ENCODE data around the gene MRPL9.
"Not testable (repeated sequence)": the region's sequence is repeated elsewhere in the genome, so short reads cannot be mapped to it uniquely, and the experiment has no call there.

The MRPL9 gene

GRCh38 chr1:151782026-151782425, 18.7 kb upstream of the MRPL9 start:
- H3K27ac ChIP-seq (ENCODE audit: low read depth, low read length); H4K5ac ChIP-seq (ENCODE audit: low read length); H3K4me3 ChIP-seq (ENCODE audit: low read length); H3K18ac ChIP-seq (ENCODE audit: low read length); H3K9ac ChIP-seq (ENCODE audit: low read length); H3K56ac ChIP-seq (ENCODE audit: low read length); H3K4me1 ChIP-seq (ENCODE audit: control insufficient read depth, low read depth, low read length); H3K79me2 ChIP-seq (ENCODE audit: control insufficient read depth, insufficient read depth, low read length); H3K27me3 ChIP-seq (ENCODE audit: insufficient read depth, low read length, poor library complexity); H3K4ac ChIP-seq (ENCODE audit: low read depth, low read length); DNase-seq; H2AK5ac ChIP-seq (ENCODE audit: low read length); H3K4me2 ChIP-seq (ENCODE audit: low read length); H3K23ac ChIP-seq (ENCODE audit: low read length); H4K8ac ChIP-seq (ENCODE audit: low read depth, low read length); H2BK5ac ChIP-seq (ENCODE audit: low read length); H2BK120ac ChIP-seq (ENCODE audit: low read depth, low read length); H2BK15ac ChIP-seq (replicated peaks; ENCODE audit: low read depth); H3K79me1 ChIP-seq (ENCODE audit: low read length); H3K36me3 ChIP-seq (ENCODE audit: control insufficient read depth, insufficient read depth, low read length): not testable (repeated sequence)
- WGBS (ENCODE audit: extremely low coverage, insufficient coverage, low lambda C conversion rate): no CpG with 5 or more reads among the region's 5 CpGs

GRCh38 chr1:151780736-151781135, 17.4 kb upstream of the MRPL9 start:
- not testable (repeated sequence) for H3K4me2 ChIP-seq (ENCODE audit: low read length); H3K27ac ChIP-seq (ENCODE audit: low read depth, low read length); H3K4me3 ChIP-seq (ENCODE audit: low read length); H3K56ac ChIP-seq (ENCODE audit: low read length); H4K8ac ChIP-seq (ENCODE audit: low read depth, low read length); H2AK5ac ChIP-seq (ENCODE audit: low read length); H3K79me1 ChIP-seq (ENCODE audit: low read length); DNase-seq; H3K36me3 ChIP-seq (ENCODE audit: control insufficient read depth, insufficient read depth, low read length); H2BK120ac ChIP-seq (ENCODE audit: low read depth, low read length); H3K79me2 ChIP-seq (ENCODE audit: control insufficient read depth, insufficient read depth, low read length); H3K4me1 ChIP-seq (ENCODE audit: control insufficient read depth, low read depth, low read length); H2BK5ac ChIP-seq (ENCODE audit: low read length); H3K4ac ChIP-seq (ENCODE audit: low read depth, low read length); H4K5ac ChIP-seq (ENCODE audit: low read length); H3K23ac ChIP-seq (ENCODE audit: low read length); H3K27me3 ChIP-seq (ENCODE audit: insufficient read depth, low read length, poor library complexity); H3K18ac ChIP-seq (ENCODE audit: low read length); H3K9ac ChIP-seq (ENCODE audit: low read length); H2BK15ac ChIP-seq (replicated peaks; ENCODE audit: low read depth)
- no CpG with 5 or more reads among the region's 5 CpGs for WGBS (ENCODE audit: extremely low coverage, insufficient coverage, low lambda C conversion rate)

- H3K36me3 ChIP-seq (ENCODE audit: control insufficient read depth, insufficient read depth, low read length): no peaks in the 10 kb centered on the region
- no peak for DNase-seq
- H3K27me3 ChIP-seq (ENCODE audit: insufficient read depth, low read length, poor library complexity): no peaks in the 10 kb centered on the region
- no peak overlapping the region for H3K4me2 ChIP-seq (ENCODE audit: low read length)
- H3K23ac ChIP-seq (ENCODE audit: low read length): no peak overlapping the region
- H4K8ac ChIP-seq (ENCODE audit: low read depth, low read length): no peak overlapping the region
- H3K4me1 ChIP-seq (ENCODE audit: control insufficient read depth, low read depth, low read length): no peaks in the 10 kb centered on the region
- no peak overlapping the region for H4K5ac ChIP-seq (ENCODE audit: low read length)
- H3K4ac ChIP-seq (ENCODE audit: low read depth, low read length): no peak overlapping the region
- H3K9ac ChIP-seq (ENCODE audit: low read length): no peak overlapping the region
- no CpG with 5 or more reads among the region's 4 CpGs for WGBS (ENCODE audit: extremely low coverage, insufficient coverage, low lambda C conversion rate)
- no peak overlapping the region for H3K18ac ChIP-seq (ENCODE audit: low read length)
- no peak overlapping the region for H3K27ac ChIP-seq (ENCODE audit: low read depth, low read length)
- no peak overlapping the region for H3K56ac ChIP-seq (ENCODE audit: low read length)
- H3K4me3 ChIP-seq (ENCODE audit: low read length): no peak overlapping the region
- no peaks in the 10 kb centered on the region for H3K79me2 ChIP-seq (ENCODE audit: control insufficient read depth, insufficient read depth, low read length)
- H2BK5ac ChIP-seq (ENCODE audit: low read length): no peak overlapping the region
- no peaks in the 10 kb centered on the region for H3K79me1 ChIP-seq (ENCODE audit: low read length)
- no peak overlapping the region for H2BK120ac ChIP-seq (ENCODE audit: low read depth, low read length)
- H2BK15ac ChIP-seq (replicated peaks; ENCODE audit: low read depth): no peak overlapping the region
- no peak overlapping the region for H2AK5ac ChIP-seq (ENCODE audit: low read length)
Measured at GRCh38 chr1:151779852-151780251, 16.6 kb upstream of the MRPL9 start.

GRCh38 chr1:151777317-151777716, 14.0 kb upstream of the MRPL9 start:
- no peaks in the 10 kb centered on the region for H3K36me3 ChIP-seq (ENCODE audit: control insufficient read depth, insufficient read depth, low read length)
- H3K4ac ChIP-seq (ENCODE audit: low read depth, low read length): no peak overlapping the region
- H3K56ac ChIP-seq (ENCODE audit: low read length): no peak overlapping the region
- no peak overlapping the region for H3K27ac ChIP-seq (ENCODE audit: low read depth, low read length)
- no CpG with 5 or more reads among the region's 4 CpGs for WGBS (ENCODE audit: extremely low coverage, insufficient coverage, low lambda C conversion rate)
- no peak overlapping the region for H3K23ac ChIP-seq (ENCODE audit: low read length)
- no peaks in the 10 kb centered on the region for H3K4me1 ChIP-seq (ENCODE audit: control insufficient read depth, low read depth, low read length)
- no peak overlapping the region for H3K4me2 ChIP-seq (ENCODE audit: low read length)
- H2BK15ac ChIP-seq (replicated peaks; ENCODE audit: low read depth): no peak overlapping the region
- no peak overlapping the region for H2AK5ac ChIP-seq (ENCODE audit: low read length)
- no peak overlapping the region for H3K9ac ChIP-seq (ENCODE audit: low read length)
- H3K4me3 ChIP-seq (ENCODE audit: low read length): no peak overlapping the region
- no peaks in the 10 kb centered on the region for H3K79me1 ChIP-seq (ENCODE audit: low read length)
- H3K18ac ChIP-seq (ENCODE audit: low read length): no peak overlapping the region
- H3K27me3 ChIP-seq (ENCODE audit: insufficient read depth, low read length, poor library complexity): no peaks in the 10 kb centered on the region
- no peak overlapping the region for H2BK5ac ChIP-seq (ENCODE audit: low read length)
- no peak overlapping the region for H2BK120ac ChIP-seq (ENCODE audit: low read depth, low read length)
- no peak overlapping the region for H4K8ac ChIP-seq (ENCODE audit: low read depth, low read length)
- no peak for DNase-seq
- H3K79me2 ChIP-seq (ENCODE audit: control insufficient read depth, insufficient read depth, low read length): no peaks in the 10 kb centered on the region
- H4K5ac ChIP-seq (ENCODE audit: low read length): no peak overlapping the region

GRCh38 chr1:151776665-151777062, 13.4 kb upstream of the MRPL9 start:
- H2AK5ac ChIP-seq (ENCODE audit: low read length): no peak overlapping the region
- WGBS (ENCODE audit: extremely low coverage, insufficient coverage, low lambda C conversion rate): no CpG with 5 or more reads among the region's 3 CpGs
- H3K79me2 ChIP-seq (ENCODE audit: control insufficient read depth, insufficient read depth, low read length): no peaks in the 10 kb centered on the region

GRCh38 chr1:151775894-151776664, 12.8 kb upstream of the MRPL9 start:
- no peak overlapping the region for H4K8ac ChIP-seq (ENCODE audit: low read depth, low read length)

More at GRCh38 chr1:151776665-151777062, 13.4 kb upstream of the MRPL9 start:
- Histone ChIP-seq H3K4me1 (ENCODE audit: control insufficient read depth, low read depth, low read length) (no peaks in the 10 kb centered on the region), H3K27ac (ENCODE audit: low read depth, low read length) (no peak overlapping the region), H2BK120ac (ENCODE audit: low read depth, low read length) (no peak overlapping the region), H3K27me3 (ENCODE audit: insufficient read depth, low read length, poor library complexity) (no peaks in the 10 kb centered on the region), H4K8ac (ENCODE audit: low read depth, low read length) (no peak overlapping the region), H3K56ac (ENCODE audit: low read length) (no peak overlapping the region), H3K36me3 (ENCODE audit: control insufficient read depth, insufficient read depth, low read length) (no peaks in the 10 kb centered on the region), H3K4me3 (ENCODE audit: low read length) (no peak overlapping the region), H3K4ac (ENCODE audit: low read depth, low read length) (no peak overlapping the region), H2BK5ac (ENCODE audit: low read length) (no peak overlapping the region), H4K5ac (ENCODE audit: low read length) (no peak overlapping the region), H3K23ac (ENCODE audit: low read length) (no peak overlapping the region), H3K9ac (ENCODE audit: low read length) (no peak overlapping the region), H2BK15ac (replicated peaks; ENCODE audit: low read depth) (no peak overlapping the region), H3K18ac (ENCODE audit: low read length) (no peak overlapping the region), H3K79me1 (ENCODE audit: low read length) (no peaks in the 10 kb centered on the region), H3K4me2 (ENCODE audit: low read length) (no peak overlapping the region)
- DNase-seq: no peak

More at GRCh38 chr1:151775894-151776664, 12.8 kb upstream of the MRPL9 start:
- no peak overlapping the region for H4K5ac ChIP-seq (ENCODE audit: low read length)
- H3K56ac ChIP-seq (ENCODE audit: low read length): no peak overlapping the region
- no peak overlapping the region for H2BK120ac ChIP-seq (ENCODE audit: low read depth, low read length)
- H3K4me1 ChIP-seq (ENCODE audit: control insufficient read depth, low read depth, low read length): no peaks in the 10 kb centered on the region
- no peak overlapping the region for H3K9ac ChIP-seq (ENCODE audit: low read length)
- H3K4me3 ChIP-seq (ENCODE audit: low read length): no peak overlapping the region
- no peak overlapping the region for H2BK5ac ChIP-seq (ENCODE audit: low read length)
- no peak overlapping the region for H3K18ac ChIP-seq (ENCODE audit: low read length)
- no peaks in the 10 kb centered on the region for H3K79me1 ChIP-seq (ENCODE audit: low read length)
- H2BK15ac ChIP-seq (replicated peaks; ENCODE audit: low read depth): no peak overlapping the region
- H3K4me2 ChIP-seq (ENCODE audit: low read length): no peak overlapping the region
- DNase-seq: no peak
- H3K27ac ChIP-seq (ENCODE audit: low read depth, low read length): no peak overlapping the region
- no peaks in the 10 kb centered on the region for H3K27me3 ChIP-seq (ENCODE audit: insufficient read depth, low read length, poor library complexity)
- no peaks in the 10 kb centered on the region for H3K36me3 ChIP-seq (ENCODE audit: control insufficient read depth, insufficient read depth, low read length)
- no peak overlapping the region for H3K4ac ChIP-seq (ENCODE audit: low read depth, low read length)
- H2AK5ac ChIP-seq (ENCODE audit: low read length): no peak overlapping the region
- no peaks in the 10 kb centered on the region for H3K79me2 ChIP-seq (ENCODE audit: control insufficient read depth, insufficient read depth, low read length)
- no CpG with 5 or more reads among the region's 7 CpGs for WGBS (ENCODE audit: extremely low coverage, insufficient coverage, low lambda C conversion rate)
- no peak overlapping the region for H3K23ac ChIP-seq (ENCODE audit: low read length)
